T-cell (primary cell): ENCODE data around the gene MSTN. TPM values are rescaled to one million over a fixed set of nuclear protein-coding genes. Genes with fewer than 3 reads are reported as not detected.

ENCODE experiments used
- ATAC-seq, 4 experiments: fragments of 200-7000 bp in 3 of 4; fragments of 150-1000 bp in 1 of 4; cut with Tn5 transposase; replicated peaks in 1 of 4; 1 replicate in 3 of 4; 2 replicates in 1 of 4; pipeline ENCODE4 v1.10.0; 2021; ENCODE audit warnings: moderate library complexity in 3 of 4, mild to moderate bottlenecking in 2 of 4, moderate number of reproducible peaks in 1 of 4
- CTCF ChIA-PET, 2 donors: fragments of 300-600 bp; sonication (Branson Sonifier 250); formaldehyde crosslinking; loops; one replicate each; lab custom pipeline; 2022; ENCODE audit warnings: antibody characterized with exemption in 2 of 2; lab: Charles Lee
- POLR2A ChIA-PET, 2 donors: fragments of 300-600 bp; sonication (Branson Sonifier 250); formaldehyde crosslinking; loops; one replicate each; lab custom pipeline; 2022; ENCODE audit warnings: antibody characterized with exemption in 2 of 2; lab: Charles Lee
- DNase-seq, 35 experiments: peaks; one replicate each; pipeline versions ENCODE4 v3.0.0 to v3.0.0-alpha.2; 2013 to 2023
- H3K27ac ChIP-seq: one replicate; pipeline ENCODE4 v1.5.1; 2013; ENCODE audit warnings: low read length
- H3K27me3 ChIP-seq, 2 experiments: replicated peaks in 1 of 2; 1 replicate in 1 of 2; 2 replicates in 1 of 2; pipeline versions ENCODE4 v1.6.1 to v1.7.0; 2013; ENCODE audit warnings: low read length in 1 of 2, mixed read lengths in 1 of 2; ENCODE audit not compliant: control insufficient read depth in 2 of 2, insufficient read depth in 2 of 2; ENCODE audit errors: extremely low read depth in 1 of 2
- H3K36me3 ChIP-seq, 2 donors: 1 replicate in 1 of 2; 2 replicates in 1 of 2; pipeline versions ENCODE4 v1.6.1 to v1.7.0; 2013; ENCODE audit warnings: low read length in 1 of 2; ENCODE audit not compliant: control insufficient read depth in 2 of 2, insufficient read depth in 1 of 2; ENCODE audit errors: extremely low read depth in 1 of 2
- H3K4me1 ChIP-seq, 2 experiments: 1 replicate in 1 of 2; 2 replicates in 1 of 2; pipeline versions ENCODE4 v1.6.1 to v1.7.0; 2013; ENCODE audit warnings: low read length in 2 of 2, mixed read lengths in 1 of 2; ENCODE audit not compliant: insufficient read depth in 2 of 2, control insufficient read depth in 1 of 2; ENCODE audit errors: extremely low read depth in 1 of 2
- H3K4me3 ChIP-seq, 2 donors: 1 replicate in 1 of 2; 2 replicates in 1 of 2; pipeline versions ENCODE4 v1.5.1 to v1.7.0; 2013; ENCODE audit warnings: mild to moderate bottlenecking in 2 of 2, low read length in 1 of 2, moderate library complexity in 1 of 2; ENCODE audit not compliant: control insufficient read depth in 1 of 2; ENCODE audit errors: extremely low read depth in 1 of 2
- H3K9me3 ChIP-seq: 2 replicates; pipeline ENCODE4 v1.7.0; 2013
- H3K27ac Mint-ChIP-seq, 2 donors: one replicate each; pipeline ENCODE4 v1.8.0; 2020 to 2021; ENCODE audit warnings: mild to moderate bottlenecking in 2 of 2, mixed read lengths in 2 of 2
- H3K27me3 Mint-ChIP-seq, 2 donors: one replicate each; pipeline ENCODE4 v1.8.0; 2021 to 2022; ENCODE audit warnings: mixed read lengths in 2 of 2
- H3K36me3 Mint-ChIP-seq: one replicate; pipeline ENCODE4 v1.8.0; 2021; ENCODE audit warnings: mixed read lengths
- H3K4me1 Mint-ChIP-seq, 3 donors: one replicate each; pipeline ENCODE4 v1.8.0; 2020 to 2022; ENCODE audit warnings: mixed read lengths in 3 of 3, mild to moderate bottlenecking in 1 of 3
- H3K4me3 Mint-ChIP-seq, 3 donors: one replicate each; pipeline ENCODE4 v1.8.0; 2020 to 2022; ENCODE audit warnings: mild to moderate bottlenecking in 3 of 3, mixed read lengths in 3 of 3, moderate library complexity in 3 of 3
- H3K9me3 Mint-ChIP-seq, 3 donors: one replicate each; pipeline ENCODE4 v1.8.0; 2020 to 2022; ENCODE audit warnings: mixed read lengths in 3 of 3
- WGBS: methylation state at CpG from one replicate; pipeline ENCODE4 v1.1.5; 2013; ENCODE audit warnings: missing lambda C conversion rate; ENCODE audit not compliant: insufficient coverage; 5-methylcytosine and 5-hydroxymethylcytosine counted together
- total RNA-seq, 35 experiments: library from RNA in 6 of 35; stranded (reverse) in 6 of 35; fragments of 120-200 nt in 1 of 35; gene quantifications; one replicate each; pipeline versions ENCODE4 v1.2.1 to v1.2.4 and lab custom pipeline; 2013 to 2026

Gene MSTN
- total RNA-seq, 5 donors from 2014 or later (not counting 1 experiment from before 2014, with no cell fraction given): not detected

GRCh38 chr2:190060626-190061025, 1.9 kb downstream of the MSTN start:
- H3K4me1 Mint-ChIP-seq: no peaks in the 10 kb centered on the region

GRCh38 chr2:190060019-190060418, 2.5 kb downstream of the MSTN start:
- Histone ChIP-seq H3K36me3 (no peaks in the 10 kb centered on the region), H3K9me3 (no peaks in the 10 kb centered on the region), H3K27ac (no peak overlapping the region), H3K4me3 (no peak overlapping the region), H3K4me1 (no peaks in the 10 kb centered on the region), H3K27me3 (no peaks in the 10 kb centered on the region)
- Mint-ChIP-seq H3K36me3 (no peaks in the 10 kb centered on the region), H3K27ac (no peak overlapping the region), H3K27me3 (no peaks in the 10 kb centered on the region), H3K4me1 (no peaks in the 10 kb centered on the region), H3K9me3 (no peaks in the 10 kb centered on the region), H3K4me3 (no peak overlapping the region)
- no CpG with 5 or more reads among the region's 4 CpGs for whole genome bisulfite sequencing
- POLR2A ChIA-PET: interaction anchor here in 1 of 2 donors (0.6 kb wide), 1 partner anchor 213 kb away, joined by 3 read pairs; no protein-coding TSS in a partner anchor
- no peak for ATAC-seq
- CTCF ChIA-PET: interaction anchor here in 1 of 2 donors (0.6 to 1.0 kb wide), 2 partner anchors 13 to 111 kb away, joined by 3 read pairs; no protein-coding TSS in a partner anchor
- DNase-seq: no peak

More at GRCh38 chr2:190060626-190061025, 1.9 kb downstream of the MSTN start:
- H3K4me3 Mint-ChIP-seq: no peak overlapping the region
- Histone ChIP-seq H3K9me3 (no peaks in the 10 kb centered on the region), H3K27me3 (no peaks in the 10 kb centered on the region), H3K4me3 (no peak overlapping the region), H3K27ac (no peak overlapping the region), H3K4me1 (no peaks in the 10 kb centered on the region), H3K36me3 (no peaks in the 10 kb centered on the region)
- ChIA-PET CTCF (interaction anchor here in 1 of 2 donors (1.0 kb wide), 1 partner anchor 12 kb away, joined by 3 read pairs; no protein-coding TSS in a partner anchor), POLR2A (no interaction called here)
- H3K9me3 Mint-ChIP-seq: no peaks in the 10 kb centered on the region
- H3K36me3 Mint-ChIP-seq: no peaks in the 10 kb centered on the region
- no peak for ATAC-seq
- DNase-seq: no peak
- WGBS: no CpG with 5 or more reads among the region's 2 CpGs
- H3K27ac Mint-ChIP-seq: no peak overlapping the region
- H3K27me3 Mint-ChIP-seq: no peaks in the 10 kb centered on the region

- Mint-ChIP-seq H3K27ac (no peak overlapping the region), H3K4me1 (no peaks in the 10 kb centered on the region), H3K4me3 (no peak overlapping the region), H3K27me3 (no peaks in the 10 kb centered on the region), H3K9me3 (no peaks in the 10 kb centered on the region), H3K36me3 (no peaks in the 10 kb centered on the region)
- POLR2A ChIA-PET: no interaction called here
- DNase-seq (no peak), ATAC-seq (no peak)
- Histone ChIP-seq H3K27ac (no peak overlapping the region), H3K4me3 (no peak overlapping the region), H3K27me3 (no peaks in the 10 kb centered on the region), H3K4me1 (no peaks in the 10 kb centered on the region), H3K36me3 (no peaks in the 10 kb centered on the region), H3K9me3 (no peaks in the 10 kb centered on the region)
- CTCF ChIA-PET: no interaction called here
- no CpG with 5 or more reads among the region's 5 CpGs for WGBS
Observed at GRCh38 chr2:190053426-190053825, 9.1 kb downstream of the MSTN start.

GRCh38 chr2:190052307-190052706, 10.2 kb downstream of the MSTN start:
- Histone ChIP-seq H3K27ac (no peak overlapping the region), H3K4me3 (no peak overlapping the region), H3K27me3 (no peaks in the 10 kb centered on the region), H3K36me3 (no peaks in the 10 kb centered on the region), H3K4me1 (no peaks in the 10 kb centered on the region), H3K9me3 (no peaks in the 10 kb centered on the region)
- Mint-ChIP-seq H3K4me1 (no peaks in the 10 kb centered on the region), H3K27me3 (peaks cover 0 to 6% of the 10 kb centered on the region in 2 donors), H3K27ac (no peak overlapping the region), H3K4me3 (no peak overlapping the region), H3K9me3 (no peaks in the 10 kb centered on the region), H3K36me3 (no peaks in the 10 kb centered on the region)
- ChIA-PET CTCF (no interaction called here), POLR2A (no interaction called here)
- ATAC-seq: no peak
- 100% methylated on average over 1 of the region's 5 CpGs for WGBS
- no peak for DNase-seq

- ATAC-seq (no peak), DNase-seq (no peak)
- Histone ChIP-seq H3K9me3 (no peaks in the 10 kb centered on the region), H3K36me3 (no peaks in the 10 kb centered on the region), H3K4me3 (no peak overlapping the region), H3K27ac (no peak overlapping the region), H3K4me1 (no peaks in the 10 kb centered on the region), H3K27me3 (no peaks in the 10 kb centered on the region)
- H3K9me3 Mint-ChIP-seq: no peaks in the 10 kb centered on the region
- H3K27me3 Mint-ChIP-seq: peaks cover 1 to 8% of the 10 kb centered on the region in 2 donors
- CTCF ChIA-PET: interaction anchor here in 1 of 2 donors (0.6 kb wide), 1 partner anchor 70 kb away, joined by 3 read pairs; no protein-coding TSS in a partner anchor
- no peaks in the 10 kb centered on the region for H3K36me3 Mint-ChIP-seq
- no peaks in the 10 kb centered on the region for H3K4me1 Mint-ChIP-seq
- H3K4me3 Mint-ChIP-seq: no peak overlapping the region
- H3K27ac Mint-ChIP-seq: no peak overlapping the region
- POLR2A ChIA-PET: no interaction called here
Observed at GRCh38 chr2:190051223-190051622, 11.3 kb downstream of the MSTN start.

- H3K4me3 ChIP-seq: no peak overlapping the region
- H3K9me3 Mint-ChIP-seq: no peaks in the 10 kb centered on the region
- H3K27ac Mint-ChIP-seq: no peak overlapping the region
- H3K36me3 ChIP-seq: no peaks in the 10 kb centered on the region
- H3K27ac ChIP-seq: no peak overlapping the region
- ATAC-seq: no peak
- no peaks in the 10 kb centered on the region for H3K9me3 ChIP-seq
- no peak for DNase-seq
- H3K4me1 Mint-ChIP-seq: no peaks in the 10 kb centered on the region
- peaks cover 1 to 8% of the 10 kb centered on the region in 2 donors for H3K27me3 Mint-ChIP-seq
- peaks cover 0 to 10% of the 10 kb centered on the region in 2 experiments for H3K27me3 ChIP-seq
- no peaks in the 10 kb centered on the region for H3K36me3 Mint-ChIP-seq
- H3K4me1 ChIP-seq: no peaks in the 10 kb centered on the region
- ChIA-PET POLR2A (no interaction called here), CTCF (no interaction called here)
- H3K4me3 Mint-ChIP-seq: no peak overlapping the region
Observed at GRCh38 chr2:190050001-190050400, 12.5 kb downstream of the MSTN start.

- POLR2A ChIA-PET: no interaction called here
- no peaks in the 10 kb centered on the region for H3K36me3 ChIP-seq
- no peaks in the 10 kb centered on the region for H3K36me3 Mint-ChIP-seq
- ATAC-seq (no peak), DNase-seq (no peak)
- H3K4me3 Mint-ChIP-seq: no peak overlapping the region
- H3K9me3 Mint-ChIP-seq: no peaks in the 10 kb centered on the region
- peaks cover 18 to 35% of the 10 kb centered on the region in 2 donors for H3K27me3 Mint-ChIP-seq
- no peaks in the 10 kb centered on the region for H3K4me1 Mint-ChIP-seq
- no CpG with 5 or more reads among the region's 2 CpGs for WGBS
- no peak overlapping the region for H3K4me3 ChIP-seq
- no peaks in the 10 kb centered on the region for H3K9me3 ChIP-seq
- no peak overlapping the region for H3K27ac ChIP-seq
- no peak overlapping the region for H3K27ac Mint-ChIP-seq
- peaks cover 0 to 20% of the 10 kb centered on the region in 2 experiments for H3K27me3 ChIP-seq
- no peaks in the 10 kb centered on the region for H3K4me1 ChIP-seq
- CTCF ChIA-PET: no interaction called here
Observed at GRCh38 chr2:190044866-190045265, 17.7 kb downstream of the MSTN start.
